AG08396 (cell line): ENCODE results near the gene KIAA1671.
"Not testable (repeated sequence)": the region's sequence is repeated elsewhere in the genome, so short reads cannot be mapped to it uniquely, and the experiment has no call there.

Source experiments
- DNase-seq: peaks from one replicate; pipeline ENCODE4 v3.0.0; 2012; ENCODE audit warnings: low spot score, mixed read lengths

KIAA1671 gene

GRCh38 chr22:25203082-25203481 lies 250.6 kb downstream of the KIAA1671 start:
- no peak for DNase-seq

- not testable (repeated sequence) for DNase-seq
Observed at GRCh38 chr22:25204547-25204946, 252.0 kb downstream of the KIAA1671 start.

GRCh38 chr22:25205847-25206246 lies 253.3 kb downstream of the KIAA1671 start:
- no peak for DNase-seq

GRCh38 chr22:25206998-25207397 lies 254.5 kb downstream of the KIAA1671 start:
- DNase-seq: no peak

GRCh38 chr22:25207553-25208157 lies 255.1 kb downstream of the KIAA1671 start:
- no peak for DNase-seq

GRCh38 chr22:25208328-25208727 lies 255.8 kb downstream of the KIAA1671 start:
- no peak for DNase-seq

- no peak for DNase-seq
Observed at GRCh38 chr22:25208743-25209505, 256.4 kb downstream of the KIAA1671 start.

- DNase-seq: no peak
Observed at GRCh38 chr22:25210793-25211192, 258.3 kb downstream of the KIAA1671 start.

- no peak for DNase-seq
Observed at GRCh38 chr22:25212337-25212736, 259.8 kb downstream of the KIAA1671 start.

- no peak for DNase-seq
Observed at GRCh38 chr22:25213221-25213620, 260.7 kb downstream of the KIAA1671 start.

- DNase-seq: no peak
Observed at GRCh38 chr22:25216230-25216629, 263.7 kb downstream of the KIAA1671 start.

- DNase-seq: no peak
Observed at GRCh38 chr22:25219211-25219689, 266.7 kb downstream of the KIAA1671 start, which contains the start of gene CRYBB2. TSS of gene CRYBB2 (plus strand) at chr22:25219639. CDS start at chr22:25221430, 1,791 bp downstream.

GRCh38 chr22:25219948-25220442 lies 267.5 kb downstream of the KIAA1671 start:
- DNase-seq: no peak

- no peak for DNase-seq
Observed at GRCh38 chr22:25221790-25222189, 269.3 kb downstream of the KIAA1671 start.

- no peak for DNase-seq
Observed at GRCh38 chr22:25223269-25223850, 270.8 kb downstream of the KIAA1671 start.

GRCh38 chr22:25228822-25229221 lies 276.3 kb downstream of the KIAA1671 start:
- DNase-seq: no peak

GRCh38 chr22:25230760-25231159 lies 278.2 kb downstream of the KIAA1671 start:
- DNase-seq: not testable (repeated sequence)

- DNase-seq: peak; percentile 50
Observed at GRCh38 chr22:25232301-25232700, 279.8 kb downstream of the KIAA1671 start.

- DNase-seq: not testable (repeated sequence)
Observed at GRCh38 chr22:25233706-25234105, 281.2 kb downstream of the KIAA1671 start.

- peak; percentile 96 for DNase-seq
Observed at GRCh38 chr22:25235547-25236290, 283.2 kb downstream of the KIAA1671 start.

- DNase-seq: no peak
Observed at GRCh38 chr22:25236417-25236816, 283.9 kb downstream of the KIAA1671 start.

- no peak for DNase-seq
Observed at GRCh38 chr22:25237503-25237902, 285.0 kb downstream of the KIAA1671 start.
